ENCODE data around the gene SPRED1.

The SPRED1 gene

GRCh38 chr15:38398134-38398533 lies 145.5 kb downstream of the SPRED1 start:
- no peak overlapping the region for H3K4me3 ChIP-seq
- no peak for TF ChIP-seq CTCF (IDR thresholded peaks at IDR 0.05)
- DNase-seq (ENCODE audit: low spot score): no peak
- peak overlapping the region; percentile 37 to 71 for H3K27ac ChIP-seq

- Histone ChIP-seq H3K27ac (peak overlapping the region in 1 of 2 donors; percentile 42), H3K4me3 (no peak overlapping the region)
- no peak for TF ChIP-seq CTCF (IDR thresholded peaks at IDR 0.05)
- no peak for DNase-seq (ENCODE audit: low spot score)
These were observed 148.5 kb downstream of the SPRED1 start for GRCh38 chr15:38401106-38401505.

GRCh38 chr15:38401701-38402100 lies 149.1 kb downstream of the SPRED1 start:
- no peak for DNase-seq (ENCODE audit: low spot score)

GRCh38 chr15:38406436-38406835 lies 153.8 kb downstream of the SPRED1 start:
- Histone ChIP-seq H3K27ac (no peak overlapping the region), H3K4me3 (no peak overlapping the region)
- DNase-seq (ENCODE audit: low spot score): no peak
- no peak for TF ChIP-seq CTCF (IDR thresholded peaks at IDR 0.05)

More at GRCh38 chr15:38401701-38402100, 149.1 kb downstream of the SPRED1 start:
- Histone ChIP-seq H3K27ac (no peak overlapping the region), H3K4me3 (no peak overlapping the region)
- TF ChIP-seq CTCF (IDR thresholded peaks at IDR 0.05): no peak

Data from coronary artery (tissue), 2 donors.